Stimulated activated CD8-positive, alpha-beta memory T cell treated with anti-CD3 and anti-CD28 coated beads, Interleukin-4, amount 100 ng/mL, for 48 hours (primary cell): ENCODE results near the gene ZNF391.
"Not testable (repeated sequence)": the region's sequence is repeated elsewhere in the genome, so short reads cannot be mapped to it uniquely, and the experiment has no call there.

ENCODE experiments used
- DNase-seq: peaks from one replicate; pipeline ENCODE4 v3.0.0-alpha.2; 2020

Gene ZNF391

GRCh38 chr6:27424851-27425250 is 36.3 kb downstream of the ZNF391 start:
- not testable (repeated sequence) for DNase-seq

GRCh38 chr6:27426045-27426620 is 37.6 kb downstream of the ZNF391 start:
- DNase-seq, result no peak

GRCh38 chr6:27428502-27428901 is 39.9 kb downstream of the ZNF391 start:
- DNase-seq, result no peak

- no peak for DNase-seq
Observed at GRCh38 chr6:27428966-27429365, 40.4 kb downstream of the ZNF391 start.

- DNase-seq, result no peak
Observed at GRCh38 chr6:27433714-27434113, 45.2 kb downstream of the ZNF391 start.

- DNase-seq, result no peak
Observed at GRCh38 chr6:27439371-27439770, 50.8 kb downstream of the ZNF391 start.

- no peak for DNase-seq
Observed at GRCh38 chr6:27441001-27441400, 52.4 kb downstream of the ZNF391 start.

GRCh38 chr6:27442932-27443331 is 54.4 kb downstream of the ZNF391 start:
- DNase-seq, result no peak

GRCh38 chr6:27448456-27448855 is 59.9 kb downstream of the ZNF391 start:
- no peak for DNase-seq

GRCh38 chr6:27451660-27452390 is 63.3 kb downstream of the ZNF391 start:
- DNase-seq, result no peak

- no peak for DNase-seq
Observed at GRCh38 chr6:27452496-27452897, 63.9 kb downstream of the ZNF391 start.
